SK-MEL-5 (cell line): ENCODE results near the gene HLA-DRB1. TPM values are rescaled to one million over a fixed set of nuclear protein-coding genes. Genes with fewer than 3 reads are reported as not detected.
"Not testable (repeated sequence)": the region's sequence is repeated elsewhere in the genome, so short reads cannot be mapped to it uniquely, and the experiment has no call there.

Experiments used
- DNase-seq: peaks from one replicate; pipeline ENCODE4 v3.0.0-alpha.2; 2016; ENCODE audit warnings: low read depth, low spot score
- in situ Hi-C: cut with HindIII; loops from 2 replicates; pipeline ENCODE4 v1.10.0; 2016; ENCODE audit warnings: low sequenced_read_pairs, high pct_unique_total_duplicates, low pct_unique_long_range_greater_than_20kb
- polyA plus RNA-seq, 2 experiments: library from polyadenylated mRNA; depleted of rRNA; stranded (reverse); fragments of >200 nt; gene quantifications; 2 replicates each; pipeline ENCODE4 v1.2.3, GENCODE V29; 2015
- total RNA-seq: library from RNA; depleted of rRNA; stranded (reverse); fragments of >200 nt; shearing (Covaris generic); gene quantifications from 2 replicates; pipeline ENCODE4 v1.2.3, GENCODE V29; 2014; rRNA removed

HLA-DRB1 gene
- 2.0 and 2.1 TPM in 2 replicates for total RNA-seq
- 9.3 and 11.0 TPM in 2 replicates for polyA plus RNA-seq (2015; cell fraction: cytosol; rRNA removed)
- polyA plus RNA-seq (2015; cell fraction: nucleus; rRNA removed): 0.87 and 4.7 TPM in 2 replicates

GRCh38 chr6:32589596-32590449 lies at the start of gene HLA-DRB1:
Gene HLA-DRB1 (minus strand): TSS chr6:32589848. CDS start chr6:32589742, 106 bp downstream.
- in situ Hi-C loops: no loop called here
- peak; percentile 46 for DNase-seq

GRCh38 chr6:32638532-32639219 lies 49.0 kb upstream of the HLA-DRB1 start:
- DNase-seq: no peak
- in situ Hi-C loops: no loop called here

GRCh38 chr6:32637883-32638282 lies 48.2 kb upstream of the HLA-DRB1 start:
- in situ Hi-C loops: no loop called here
- DNase-seq: no peak

GRCh38 chr6:32637219-32637880 lies 47.7 kb upstream of the HLA-DRB1 start, which contains the start of gene HLA-DQA1:
Gene HLA-DQA1 (plus strand): TSS chr6:32637406. CDS start chr6:32637459, 53 bp downstream.
- peak; percentile 71 for DNase-seq
- in situ Hi-C loops: no loop called here

GRCh38 chr6:32635526-32636123 lies 46.0 kb upstream of the HLA-DRB1 start:
- DNase-seq: no peak
- in situ Hi-C loops: no loop called here

- in situ Hi-C loops, DNase-seq: not testable (repeated sequence)
Observed at GRCh38 chr6:32629793-32630192, 40.1 kb upstream of the HLA-DRB1 start.

GRCh38 chr6:32627831-32628230 lies 38.2 kb upstream of the HLA-DRB1 start:
- peak; percentile 56 for DNase-seq
- in situ Hi-C loops: no loop called here

GRCh38 chr6:32627249-32627648 lies 37.6 kb upstream of the HLA-DRB1 start:
- no peak for DNase-seq
- in situ Hi-C loops: no loop called here

- no peak for DNase-seq
- in situ Hi-C loops: no loop called here
Observed at GRCh38 chr6:32625137-32625536, 35.5 kb upstream of the HLA-DRB1 start.

- DNase-seq: no peak
- in situ Hi-C loops: no loop called here
Observed at GRCh38 chr6:32624565-32624964, 34.9 kb upstream of the HLA-DRB1 start.

GRCh38 chr6:32623693-32624092 lies 34.0 kb upstream of the HLA-DRB1 start:
- no peak for DNase-seq
- in situ Hi-C loops: no loop called here

GRCh38 chr6:32622545-32623401 lies 33.1 kb upstream of the HLA-DRB1 start:
- DNase-seq: peak; percentile 54
- in situ Hi-C loops: no loop called here

GRCh38 chr6:32621372-32621771 lies 31.7 kb upstream of the HLA-DRB1 start:
- in situ Hi-C loops: no loop called here

GRCh38 chr6:32617751-32618150 lies 28.1 kb upstream of the HLA-DRB1 start:
- no peak for DNase-seq
- in situ Hi-C loops: no loop called here

More at GRCh38 chr6:32621372-32621771, 31.7 kb upstream of the HLA-DRB1 start:
- DNase-seq: no peak

GRCh38 chr6:32615885-32616532 lies 26.4 kb upstream of the HLA-DRB1 start:
- in situ Hi-C loops: no loop called here
- no peak for DNase-seq

- no peak for DNase-seq
- in situ Hi-C loops: no loop called here
Observed at GRCh38 chr6:32614366-32615081, 24.9 kb upstream of the HLA-DRB1 start.
